Activated naive CD8-positive, alpha-beta T cell treated with anti-CD3 and anti-CD28 coated beads, Interleukin-2, amount 50 U/mL, for 24 hours (primary cell): Measurements from ENCODE around the gene VTN.

Experiments used
- ATAC-seq: fragments of 150-1000 bp; cut with Tn5 transposase; one replicate; pipeline ENCODE4 v1.10.0; 2021
- DNase-seq: peaks from one replicate; pipeline ENCODE4 v3.0.0; 2021
- H3K27ac Mint-ChIP-seq: one replicate; pipeline ENCODE4 v1.8.0; 2021; ENCODE audit warnings: mild to moderate bottlenecking, mixed read lengths
- H3K27me3 Mint-ChIP-seq: one replicate; pipeline ENCODE4 v1.8.0; 2021; ENCODE audit warnings: mixed read lengths
- H3K36me3 Mint-ChIP-seq: one replicate; pipeline ENCODE4 v1.8.0; 2021; ENCODE audit warnings: low read depth, mixed read lengths
- H3K4me1 Mint-ChIP-seq: one replicate; pipeline ENCODE4 v1.8.0; 2021; ENCODE audit warnings: mixed read lengths
- H3K4me3 Mint-ChIP-seq: one replicate; pipeline ENCODE4 v1.8.0; 2021; ENCODE audit warnings: mild to moderate bottlenecking, moderate library complexity, mixed read lengths
- H3K9me3 Mint-ChIP-seq: one replicate; pipeline ENCODE4 v1.8.0; 2021; ENCODE audit warnings: mixed read lengths

VTN gene

GRCh38 chr17:28317966-28318758, 51.9 kb downstream of the VTN start:
- no peaks in the 10 kb centered on the region for H3K9me3 Mint-ChIP-seq
- peak overlapping the region; percentile 93 for H3K4me3 Mint-ChIP-seq
- H3K36me3 Mint-ChIP-seq = peaks cover 16% of the 10 kb centered on the region
- peaks cover 34% of the 10 kb centered on the region for H3K4me1 Mint-ChIP-seq
- DNase-seq (peak; percentile 29), ATAC-seq (peak; percentile 4)
- peak overlapping the region; percentile 89 for H3K27ac Mint-ChIP-seq
- H3K27me3 Mint-ChIP-seq = peaks cover 1% of the 10 kb centered on the region
